Measurements from ENCODE around the gene HMCN1. TPM values are rescaled to one million over a fixed set of nuclear protein-coding genes. Genes with fewer than 3 reads are reported as not detected.

Gene HMCN1
- polyA plus RNA-seq (2012; ENCODE audit: insufficient read length, low read depth), result not detected

DNA sequence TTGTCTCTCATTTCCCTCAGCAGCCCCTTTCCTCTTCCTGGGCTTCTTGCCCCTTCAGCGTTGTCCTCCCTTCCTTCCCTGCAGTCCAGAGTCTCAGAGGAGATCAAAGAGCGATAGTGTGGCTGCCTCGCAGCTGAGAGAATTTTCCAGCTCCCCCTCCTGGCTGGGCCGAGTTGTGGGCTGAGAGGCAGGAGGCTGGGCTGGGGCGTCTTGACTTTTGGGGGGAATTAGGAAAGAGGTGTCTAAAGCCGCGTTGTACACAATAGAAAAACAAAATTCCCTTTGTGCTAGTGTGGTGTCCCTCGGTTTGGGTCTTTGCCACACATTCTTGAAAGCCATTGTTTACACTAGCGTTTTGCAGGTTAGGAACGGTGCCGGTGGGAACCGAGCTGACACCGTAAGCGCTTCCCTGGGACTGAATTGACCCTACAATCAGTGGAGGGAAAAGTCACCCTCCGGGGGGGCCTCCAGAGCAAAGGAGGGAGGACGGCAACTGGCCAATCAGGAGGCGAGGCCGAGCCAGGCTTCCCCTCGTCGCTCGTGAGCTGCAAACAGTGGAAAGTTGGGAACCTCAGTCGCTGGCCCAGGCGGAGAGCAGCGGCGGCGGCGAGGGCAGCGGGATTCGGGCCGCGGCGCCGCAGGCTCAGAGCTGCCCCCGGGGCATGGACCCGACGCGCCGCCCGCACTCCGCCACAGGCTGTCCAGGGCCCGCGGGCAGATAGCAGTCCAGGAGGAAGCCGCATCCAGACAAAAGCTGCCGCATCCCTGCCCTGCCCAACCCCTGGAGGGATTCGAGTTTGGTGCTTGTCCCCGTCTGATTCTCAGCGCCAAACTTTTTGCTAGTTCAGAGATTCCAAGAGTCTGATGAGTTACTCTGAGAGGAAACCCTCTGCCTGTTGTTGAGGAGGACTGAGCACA lies at the start of gene HMCN1:
Gene HMCN1, plus strand, starts transcription at position 574 of the 918 bp plus-strand sequence. CDS start 389 bp downstream, outside the sequence.
- no peak for TF ChIP-seq FOXP2 (optimal IDR thresholded peaks at IDR 0.05; ENCODE audit: borderline replicate concordance, extremely low read depth, extremely low read length, insufficient read depth)
- no peak for TF ChIP-seq SIN3A (IDR thresholded peaks at IDR 0.05; ENCODE audit: borderline replicate concordance, insufficient read depth, low read length)
- TF ChIP-seq, protein P1, sequence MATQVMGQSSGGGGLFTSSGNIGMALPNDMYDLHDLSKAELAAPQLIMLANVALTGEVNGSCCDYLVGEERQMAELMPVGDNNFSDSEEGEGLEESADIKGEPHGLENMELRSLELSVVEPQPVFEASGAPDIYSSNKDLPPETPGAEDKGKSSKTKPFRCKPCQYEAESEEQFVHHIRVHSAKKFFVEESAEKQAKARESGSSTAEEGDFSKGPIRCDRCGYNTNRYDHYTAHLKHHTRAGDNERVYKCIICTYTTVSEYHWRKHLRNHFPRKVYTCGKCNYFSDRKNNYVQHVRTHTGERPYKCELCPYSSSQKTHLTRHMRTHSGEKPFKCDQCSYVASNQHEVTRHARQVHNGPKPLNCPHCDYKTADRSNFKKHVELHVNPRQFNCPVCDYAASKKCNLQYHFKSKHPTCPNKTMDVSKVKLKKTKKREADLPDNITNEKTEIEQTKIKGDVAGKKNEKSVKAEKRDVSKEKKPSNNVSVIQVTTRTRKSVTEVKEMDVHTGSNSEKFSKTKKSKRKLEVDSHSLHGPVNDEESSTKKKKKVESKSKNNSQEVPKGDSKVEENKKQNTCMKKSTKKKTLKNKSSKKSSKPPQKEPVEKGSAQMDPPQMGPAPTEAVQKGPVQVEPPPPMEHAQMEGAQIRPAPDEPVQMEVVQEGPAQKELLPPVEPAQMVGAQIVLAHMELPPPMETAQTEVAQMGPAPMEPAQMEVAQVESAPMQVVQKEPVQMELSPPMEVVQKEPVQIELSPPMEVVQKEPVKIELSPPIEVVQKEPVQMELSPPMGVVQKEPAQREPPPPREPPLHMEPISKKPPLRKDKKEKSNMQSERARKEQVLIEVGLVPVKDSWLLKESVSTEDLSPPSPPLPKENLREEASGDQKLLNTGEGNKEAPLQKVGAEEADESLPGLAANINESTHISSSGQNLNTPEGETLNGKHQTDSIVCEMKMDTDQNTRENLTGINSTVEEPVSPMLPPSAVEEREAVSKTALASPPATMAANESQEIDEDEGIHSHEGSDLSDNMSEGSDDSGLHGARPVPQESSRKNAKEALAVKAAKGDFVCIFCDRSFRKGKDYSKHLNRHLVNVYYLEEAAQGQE (IDR thresholded peaks at IDR 0.05; ENCODE audit: insufficient read depth in 1 of 2, low read depth in 2 of 2, low read length in 2 of 2), result no peak
- TF ChIP-seq TAF1 (IDR thresholded peaks at IDR 0.05; ENCODE audit: borderline replicate concordance, insufficient read depth, low read length), result no peak
- no peak for TF ChIP-seq POLR2AphosphoS5 (IDR thresholded peaks at IDR 0.05; ENCODE audit: low read depth, low read length)

DNA sequence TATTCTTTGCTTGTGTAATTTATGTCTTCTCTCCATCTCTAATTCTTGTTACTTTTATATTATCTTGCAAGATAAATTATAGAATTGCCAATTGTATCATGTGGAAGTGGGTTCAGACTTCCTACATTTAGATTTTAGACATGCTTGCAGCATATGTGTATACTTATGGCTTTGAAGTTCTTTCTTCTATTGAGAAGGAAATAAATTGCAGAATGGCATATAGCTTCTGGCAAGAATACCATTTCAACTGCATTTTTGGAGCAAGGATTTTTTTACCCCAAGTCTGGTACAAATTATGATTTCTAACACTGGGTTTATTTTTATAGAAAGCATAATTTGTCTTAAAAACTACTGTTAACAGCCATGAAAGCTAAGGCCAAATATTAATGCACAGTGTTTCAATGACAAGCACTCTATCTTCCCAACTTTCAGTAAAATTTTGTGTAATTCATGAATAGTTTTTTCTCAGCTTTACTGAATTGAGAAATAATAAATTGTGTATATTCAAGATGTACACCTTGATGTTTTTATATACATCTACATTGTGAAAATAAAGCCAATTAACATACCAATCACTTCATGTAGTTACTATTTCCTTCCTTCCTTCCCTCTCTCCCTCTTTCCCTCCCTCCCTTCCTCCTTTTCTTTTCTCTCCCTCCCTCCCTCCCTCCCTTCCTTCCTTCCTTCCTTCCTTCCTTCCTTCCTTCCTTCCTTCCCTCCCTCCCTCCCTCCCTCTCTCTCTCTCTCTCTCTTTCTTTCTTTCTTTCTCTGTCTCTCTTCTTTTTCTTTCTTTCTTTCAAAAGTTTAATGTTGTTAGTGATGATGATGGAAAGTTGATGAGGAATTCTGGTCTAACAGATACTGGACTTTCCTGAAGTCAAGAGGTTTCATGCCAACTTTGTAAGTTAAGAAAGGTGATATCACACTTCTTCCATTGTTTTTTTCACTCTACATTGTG lies 47.1 kb upstream of the HMCN1 start:
- TF ChIP-seq POLR2AphosphoS5 (IDR thresholded peaks at IDR 0.05; ENCODE audit: low read depth, low read length) (no peak), TAF1 (IDR thresholded peaks at IDR 0.05; ENCODE audit: borderline replicate concordance, insufficient read depth, low read length) (no peak), SIN3A (IDR thresholded peaks at IDR 0.05; ENCODE audit: borderline replicate concordance, insufficient read depth, low read length) (no peak), FOXP2 (optimal IDR thresholded peaks at IDR 0.05; ENCODE audit: borderline replicate concordance, extremely low read depth, extremely low read length, insufficient read depth) (no peak)
- TF ChIP-seq, protein P1 (IDR thresholded peaks at IDR 0.05; ENCODE audit: insufficient read depth in 1 of 2, low read depth in 2 of 2, low read length in 2 of 2), result no peak

DNA sequence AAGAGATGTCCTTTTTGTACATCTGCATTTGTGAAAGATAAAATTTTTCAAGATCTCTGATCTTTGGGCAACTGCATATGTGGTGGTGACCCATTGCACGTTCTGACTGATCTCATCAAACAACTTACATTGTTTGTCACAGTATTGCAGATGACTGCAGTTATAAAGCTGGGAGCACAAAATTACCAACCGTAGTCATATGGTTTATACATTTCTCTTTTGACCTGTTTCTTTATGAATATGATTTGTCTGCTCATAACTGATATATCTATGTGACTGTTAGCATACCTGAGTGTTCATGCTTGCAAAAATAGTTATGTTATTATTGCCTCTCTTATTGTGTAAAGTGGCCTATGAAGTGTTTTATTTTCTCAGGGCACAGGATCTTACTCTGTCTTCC lies 43.7 kb upstream of the HMCN1 start:
- no peak for TF ChIP-seq FOXP2 (optimal IDR thresholded peaks at IDR 0.05; ENCODE audit: borderline replicate concordance, extremely low read depth, extremely low read length, insufficient read depth)

- TF ChIP-seq TAF1 (IDR thresholded peaks at IDR 0.05; ENCODE audit: borderline replicate concordance, insufficient read depth, low read length) (no peak), SIN3A (IDR thresholded peaks at IDR 0.05; ENCODE audit: borderline replicate concordance, insufficient read depth, low read length) (no peak), FOXP2 (optimal IDR thresholded peaks at IDR 0.05; ENCODE audit: borderline replicate concordance, extremely low read depth, extremely low read length, insufficient read depth) (no peak), POLR2AphosphoS5 (IDR thresholded peaks at IDR 0.05; ENCODE audit: low read depth, low read length) (no peak)
- TF ChIP-seq, protein P1 (IDR thresholded peaks at IDR 0.05; ENCODE audit: insufficient read depth in 1 of 2, low read depth in 2 of 2, low read length in 2 of 2), result no peak
These were observed 40.5 kb upstream of the HMCN1 start for GRCh38 chr1:185693654-185694053.

DNA sequence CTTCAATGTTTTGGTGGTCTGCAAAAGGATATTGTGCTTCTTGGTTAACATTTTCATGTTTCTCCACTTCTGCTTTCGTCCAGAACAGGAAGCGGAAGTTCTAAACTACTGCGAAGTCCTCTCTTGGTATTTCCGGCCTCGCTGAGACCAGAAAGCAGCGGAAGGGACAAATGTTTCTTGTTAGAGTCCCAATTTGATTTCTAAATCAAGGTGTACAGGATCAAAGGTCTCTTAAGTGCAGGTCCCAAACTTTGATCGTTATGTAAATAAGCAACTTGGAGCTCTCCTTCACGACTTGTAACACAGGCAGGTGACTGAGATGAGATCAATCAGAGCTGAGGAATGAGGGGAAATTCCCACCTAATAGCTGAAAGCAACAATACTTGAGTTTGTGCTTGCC lies 40.1 kb upstream of the HMCN1 start:
- TF ChIP-seq TAF1 (IDR thresholded peaks at IDR 0.05; ENCODE audit: borderline replicate concordance, insufficient read depth, low read length), result no peak
- no peak for TF ChIP-seq POLR2AphosphoS5 (IDR thresholded peaks at IDR 0.05; ENCODE audit: low read depth, low read length)
- TF ChIP-seq SIN3A (IDR thresholded peaks at IDR 0.05; ENCODE audit: borderline replicate concordance, insufficient read depth, low read length), result no peak
- no peak for TF ChIP-seq FOXP2 (optimal IDR thresholded peaks at IDR 0.05; ENCODE audit: borderline replicate concordance, extremely low read depth, extremely low read length, insufficient read depth)
- TF ChIP-seq, protein P1 (IDR thresholded peaks at IDR 0.05; ENCODE audit: insufficient read depth in 1 of 2, low read depth in 2 of 2, low read length in 2 of 2), result no peak
